Heart right ventricle (tissue), 16 donors: ENCODE results near the gene RB1. TPM values are rescaled to one million over a fixed set of nuclear protein-coding genes. Genes with fewer than 3 reads are reported as not detected.

ENCODE experiments used
- ATAC-seq, 8 donors: fragments of 200-7000 bp; cut with Tn5 transposase; one replicate each; pipeline ENCODE4 v1.9.1; 2020; ENCODE audit warnings: mild to moderate bottlenecking in 8 of 8, moderate library complexity in 8 of 8, moderate number of reproducible peaks in 1 of 8
- DNase-seq, 2 donors: peaks; one replicate each; pipeline ENCODE4 v3.0.0-alpha.2; 2020
- H3K27ac ChIP-seq, 10 donors: fragments of 200-600 bp; sonication (generic) in 2 of 10; one replicate each; pipeline versions ENCODE4 v1.5.0 to v1.8.0; 2020 to 2022; ENCODE audit warnings: mild to moderate bottlenecking in 3 of 10
- H3K27me3 ChIP-seq, 7 donors: fragments of 200-600 bp; one replicate each; pipeline ENCODE4 v1.8.0; 2021 to 2022; ENCODE audit warnings: mild to moderate bottlenecking in 2 of 7
- H3K36me3 ChIP-seq, 9 donors: fragments of 200-600 bp; sonication (generic) in 1 of 9; one replicate each; pipeline versions ENCODE4 v1.5.0 to v1.8.0; 2020 to 2022; ENCODE audit warnings: mild to moderate bottlenecking in 2 of 9
- H3K4me1 ChIP-seq, 9 donors: fragments of 200-600 bp; sonication (generic) in 1 of 9; one replicate each; pipeline versions ENCODE4 v1.5.0 to v1.8.0; 2020 to 2022; ENCODE audit warnings: mild to moderate bottlenecking in 4 of 9
- H3K4me3 ChIP-seq, 10 donors: fragments of 200-600 bp; sonication (generic) in 2 of 10; one replicate each; pipeline versions ENCODE4 v1.5.0 to v1.8.0; 2020 to 2022; ENCODE audit warnings: mild to moderate bottlenecking in 7 of 10, moderate library complexity in 2 of 10
- H3K9me3 ChIP-seq, 11 donors: fragments of 200-600 bp in 10 of 11; sonication (generic) in 2 of 11; one replicate each; pipeline versions ENCODE4 v1.5.0 to v1.8.0; 2013 to 2022; ENCODE audit warnings: mild to moderate bottlenecking in 2 of 11, control low read depth in 1 of 11, moderate library complexity in 1 of 11
- WGBS, 2 donors: extraction: QIAGEN DNeasy Blood & Tissue Kit; methylation state at CpG; one replicate each; pipeline ENCODE4 v1.1.7; 2013; ENCODE audit warnings: inconsistent platforms in 1 of 2; 5-methylcytosine and 5-hydroxymethylcytosine counted together
- intact Hi-C, 10 donors: fragments of 100-400 bp; cut with DNase I; formaldehyde crosslinking; loops; one replicate each; pipeline versions ENCODE4 v1.11.1 to v1.14.2; 2022
- polyA plus RNA-seq, 2 donors: library from polyadenylated mRNA; stranded (reverse); fragments of 200-250 nt; gene quantifications; one replicate each; pipeline ENCODE4 v1.2.3, GENCODE V29; 2013
- total RNA-seq, 10 donors: library from RNA; stranded (reverse); fragmentation: NEBNext Ultra II Directional in 3 of 10; extraction: Animal tissue kit (Norgen Biotek cat#: 25700) in 3 of 10; gene quantifications; one replicate each; pipeline versions ENCODE4 v1.2.1 to v1.2.4, GENCODE V29; 2021 to 2023
- TF ChIP-seq, protein P1 (sequence below), 9 donors: fragments of 200-600 bp; sonication (generic) in 2 of 9; IDR thresholded peaks; one replicate each; pipeline versions ENCODE4 v1.5.0 to v1.8.0; 2021 to 2022; ENCODE audit warnings: antibody characterized with exemption in 9 of 9, mild to moderate bottlenecking in 5 of 9, moderate library complexity in 1 of 9
- donor health status: Arrhythmogenic right ventricular cardiomyopathy.
- donor health status: ischemic (EF 13 %, LVEDD 7.1; RV severe dilation, severe dysfunction).
- donor health status: healthy with polysubstance abuse.
- donor health status: DM: no; HTN: yes; CAD: no.
- donor health status: DM: no; HTN: no; CAD: no.
- donor health status: ischemic (EF 25% LVEDD 6.9; RV normal size, moderate dysfunction).
- donor health status: ischemic (EF 25% LVEDD 5.7; RV mildly dilated, moderate dysfunction).
- donor health status: healthy.
- donor health status: DM: yes; HTN: yes; CAD: no.
- donor health status: Ischemic cardiomyopathy.
- donor health status: ischemic (EF 35%, LVEDD 5.7; RV mildly dilated, moderate dysfunction).
- donor health status: nonischemic (EF 11% LVEDD 7.7; RV severe dilation, severe dysfunction).
- donor health status: DM: yes; HTN: yes; CAD: no.
- donor health status: PGD.
- donor health status: ischemic (EF 29% LVEDD 5.4; RV normal size, mild dysfunction).
- donor health status: nonischemic (EF 23%, LVEDD 6.1; RV moderate dilation, normal function).

The RB1 gene
- total and polyA plus RNA-seq, 12 donors, result 12.1 to 42.0 (median 25.9) TPM

DNA sequence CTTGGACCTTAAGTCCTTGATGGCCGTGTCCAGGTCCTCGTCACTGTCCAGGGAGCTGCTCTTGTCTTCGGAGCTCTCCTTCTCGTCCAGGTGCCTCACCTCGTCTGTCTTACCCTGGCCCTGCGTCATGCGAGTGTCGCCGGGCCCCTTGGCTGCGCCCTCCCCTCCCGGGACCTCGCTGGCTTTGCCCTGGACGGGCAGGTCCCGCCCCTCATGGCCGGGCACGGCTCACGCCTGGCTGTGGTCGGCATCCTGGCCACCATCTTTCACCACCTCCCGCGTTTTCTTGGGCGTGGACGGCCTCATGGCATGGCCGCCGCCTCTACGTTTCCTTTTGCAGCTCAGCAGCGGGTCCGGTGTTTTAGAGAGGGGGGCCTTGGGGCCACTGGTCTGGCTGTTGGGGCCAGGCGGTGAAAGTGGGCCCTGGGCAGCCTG lies 14.8 kb downstream of the RB1 start:
- Histone ChIP-seq H3K4me3 (peak overlapping the region in 8 of 10 donors; percentile 10 to 48 (median 36)), H3K9me3 (peaks cover 0 to 40% (median 8%) of the 10 kb centered on the region in 11 donors), H3K27me3 (no peaks in the 10 kb centered on the region), H3K36me3 (peaks cover 0 to 68% (median 0%) of the 10 kb centered on the region in 9 donors), H3K27ac (peak overlapping the region in 7 of 10 donors; percentile 38 to 80 (median 58)), H3K4me1 (peaks cover 0 to 23% (median 12%) of the 10 kb centered on the region in 9 donors)
- WGBS, 2 donors, result 73 to 81% methylated on average over 28 of the region's 28 CpGs
- intact Hi-C loops, result no loop called here
- TF ChIP-seq, protein P1, sequence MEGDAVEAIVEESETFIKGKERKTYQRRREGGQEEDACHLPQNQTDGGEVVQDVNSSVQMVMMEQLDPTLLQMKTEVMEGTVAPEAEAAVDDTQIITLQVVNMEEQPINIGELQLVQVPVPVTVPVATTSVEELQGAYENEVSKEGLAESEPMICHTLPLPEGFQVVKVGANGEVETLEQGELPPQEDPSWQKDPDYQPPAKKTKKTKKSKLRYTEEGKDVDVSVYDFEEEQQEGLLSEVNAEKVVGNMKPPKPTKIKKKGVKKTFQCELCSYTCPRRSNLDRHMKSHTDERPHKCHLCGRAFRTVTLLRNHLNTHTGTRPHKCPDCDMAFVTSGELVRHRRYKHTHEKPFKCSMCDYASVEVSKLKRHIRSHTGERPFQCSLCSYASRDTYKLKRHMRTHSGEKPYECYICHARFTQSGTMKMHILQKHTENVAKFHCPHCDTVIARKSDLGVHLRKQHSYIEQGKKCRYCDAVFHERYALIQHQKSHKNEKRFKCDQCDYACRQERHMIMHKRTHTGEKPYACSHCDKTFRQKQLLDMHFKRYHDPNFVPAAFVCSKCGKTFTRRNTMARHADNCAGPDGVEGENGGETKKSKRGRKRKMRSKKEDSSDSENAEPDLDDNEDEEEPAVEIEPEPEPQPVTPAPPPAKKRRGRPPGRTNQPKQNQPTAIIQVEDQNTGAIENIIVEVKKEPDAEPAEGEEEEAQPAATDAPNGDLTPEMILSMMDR (IDR thresholded peaks at IDR 0.05), result no peak
- peak in 5 of 8 donors; percentile 4 to 53 (median 24) for ATAC-seq
- DNase-seq, result no peak

DNA sequence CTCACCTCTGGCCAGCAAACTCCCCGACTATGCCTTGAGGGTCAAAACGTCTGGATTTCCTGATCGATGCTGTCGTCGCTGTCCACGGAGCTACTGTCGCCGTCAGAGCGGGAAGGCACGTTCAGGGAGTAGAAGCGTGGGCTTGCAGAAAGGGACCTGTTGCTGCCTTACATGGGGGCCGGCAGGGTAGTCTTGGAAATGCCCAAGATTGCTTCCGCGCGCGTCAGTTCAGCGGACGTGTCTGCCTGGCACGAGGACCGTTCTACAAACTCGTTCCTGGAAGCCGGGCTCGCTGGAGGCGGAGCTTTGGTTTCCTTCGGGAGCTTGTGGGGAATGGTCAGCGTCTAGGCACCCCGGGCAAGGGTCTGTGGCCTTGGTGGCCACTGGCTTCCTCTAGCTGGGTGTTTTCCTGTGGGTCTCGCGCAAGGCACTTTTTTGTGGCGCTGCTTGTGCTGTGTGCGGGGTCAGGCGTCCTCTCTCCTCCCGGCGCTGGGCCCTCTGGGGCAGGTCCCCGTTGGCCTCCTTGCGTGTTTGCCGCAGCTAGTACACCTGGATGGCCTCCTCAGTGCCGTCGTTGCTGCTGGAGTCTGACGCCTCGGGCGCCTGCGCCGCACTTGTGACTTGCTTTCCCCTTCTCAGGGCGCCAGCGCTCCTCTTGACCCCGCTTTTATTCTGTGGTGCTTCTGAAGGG lies 15.4 kb downstream of the RB1 start:
- H3K4me3 ChIP-seq, result peak overlapping the region in 8 of 10 donors; percentile 10 to 48 (median 36)
- peak in 2 of 8 donors; percentile 13 to 21 for ATAC-seq

DNA sequence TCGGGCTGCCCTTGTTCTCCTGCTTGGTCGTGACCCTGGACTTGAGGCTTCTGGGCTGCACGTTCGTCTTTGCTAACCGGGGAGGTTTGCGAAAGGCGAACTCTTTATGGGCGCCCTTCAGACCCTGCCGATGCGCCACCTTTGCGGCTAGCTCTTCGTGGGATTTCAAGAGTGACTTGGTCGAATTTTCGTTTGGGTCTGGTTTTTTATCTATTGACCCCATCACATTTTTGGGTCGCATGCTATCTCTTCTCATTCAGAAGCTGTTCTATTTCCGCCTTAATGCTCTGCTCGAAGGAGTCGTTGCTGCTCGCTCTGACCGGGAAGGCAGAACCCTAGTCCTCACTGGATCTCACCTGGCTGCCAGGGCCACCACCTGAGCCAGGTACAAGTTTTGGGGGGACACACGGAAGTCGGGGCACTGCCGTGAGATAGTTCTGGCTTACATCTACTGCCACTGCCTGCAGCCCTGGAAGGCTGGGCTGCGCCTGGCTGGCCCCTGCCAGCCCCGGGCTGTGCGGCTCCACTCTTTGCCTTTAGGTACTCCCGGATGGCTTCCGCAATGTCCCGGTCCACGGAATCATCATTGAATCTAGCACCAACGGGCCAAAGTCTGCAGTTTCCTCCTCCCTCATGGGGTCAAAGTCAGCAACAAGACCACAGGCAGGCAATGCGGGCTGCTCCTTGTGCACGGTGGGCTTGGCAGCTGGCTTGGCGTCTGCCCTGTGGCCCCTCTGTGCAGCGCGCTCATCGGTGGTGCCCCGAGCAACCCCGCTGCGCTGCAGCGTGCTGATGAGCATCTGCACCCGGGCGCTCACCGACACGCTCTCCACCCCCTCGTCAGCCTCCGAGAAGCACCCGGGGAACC lies 16.2 kb downstream of the RB1 start:
- H3K27ac ChIP-seq, result no peak overlapping the region
- intact Hi-C loops, result loop anchor here in 2 of 10 donors (10.0 kb wide), 2 partner anchors 225 to 455 kb away; partner anchors contain the start of gene MED4 (in 1 of the 2)
- H3K27me3 ChIP-seq, result no peaks in the 10 kb centered on the region
- DNase-seq (no peak), ATAC-seq (no peak)
- WGBS, 2 donors, result 77 to 84% methylated on average over 48 of the region's 48 CpGs
- H3K4me1 ChIP-seq, result peaks cover 0 to 21% (median 11%) of the 10 kb centered on the region in 9 donors
- H3K4me3 ChIP-seq, result peak overlapping the region in 5 of 10 donors; percentile 40 to 48 (median 43)
- H3K9me3 ChIP-seq, result peaks cover 0 to 35% (median 13%) of the 10 kb centered on the region in 11 donors
- H3K36me3 ChIP-seq, result peaks cover 0 to 61% (median 0%) of the 10 kb centered on the region in 9 donors
- TF ChIP-seq, protein P1 (IDR thresholded peaks at IDR 0.05), result no peak

More for the DNA sequence above, 15.4 kb downstream of the RB1 start:
- DNase-seq, result peak; percentile 19 to 24
- intact Hi-C loops, result no loop called here
- peaks cover 0 to 23% (median 12%) of the 10 kb centered on the region in 9 donors for H3K4me1 ChIP-seq
- peaks cover 0 to 64% (median 0%) of the 10 kb centered on the region in 9 donors for H3K36me3 ChIP-seq
- peak overlapping the region in 3 of 10 donors; percentile 54 to 64 (median 59) for H3K27ac ChIP-seq
- TF ChIP-seq, protein P1 (IDR thresholded peaks at IDR 0.05), result no peak
- no peaks in the 10 kb centered on the region for H3K27me3 ChIP-seq
- H3K9me3 ChIP-seq, result peaks cover 0 to 37% (median 12%) of the 10 kb centered on the region in 11 donors
- WGBS, 2 donors, result 79% methylated on average over 47 of the region's 47 CpGs

DNA sequence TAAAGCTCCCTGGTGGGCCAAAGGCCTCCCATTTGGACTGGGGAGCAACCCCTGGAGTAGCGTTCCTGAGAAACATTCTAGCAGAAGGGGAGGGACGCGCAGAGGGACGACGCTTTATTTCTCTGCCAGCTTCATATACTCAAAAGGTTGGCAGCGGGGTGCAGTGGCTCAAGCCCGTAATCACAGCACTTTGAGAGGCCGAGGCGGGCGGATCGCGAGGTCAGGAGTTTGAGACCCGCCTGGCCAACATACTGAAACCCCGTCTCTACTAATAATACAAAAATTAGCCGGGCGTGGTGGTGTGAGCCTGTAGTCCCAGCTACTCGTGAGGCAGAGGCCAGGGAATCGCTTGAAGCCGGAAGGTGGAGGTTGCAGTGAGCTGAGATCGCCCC lies 16.8 kb downstream of the RB1 start:
- Histone ChIP-seq H3K27me3 (no peaks in the 10 kb centered on the region), H3K27ac (no peak overlapping the region), H3K9me3 (peaks cover 0 to 35% (median 13%) of the 10 kb centered on the region in 11 donors), H3K36me3 (peaks cover 0 to 60% (median 0%) of the 10 kb centered on the region in 9 donors), H3K4me3 (peak overlapping the region in 5 of 10 donors; percentile 42 to 48 (median 43)), H3K4me1 (peaks cover 0 to 19% (median 5%) of the 10 kb centered on the region in 9 donors)
- DNase-seq (no peak), ATAC-seq (no peak)
- 77 to 83% methylated on average over 20 of the region's 20 CpGs for WGBS, 2 donors
- TF ChIP-seq, protein P1 (IDR thresholded peaks at IDR 0.05), result no peak
- intact Hi-C loops, result loop anchor here in 2 of 10 donors (10.0 kb wide), 2 partner anchors 226 to 454 kb away; partner anchors contain the start of gene MED4 (in 1 of the 2)
